K562 (cell line): ENCODE measurements around the gene ZFPM1. TPM values are rescaled to one million over a fixed set of nuclear protein-coding genes. Genes with fewer than 3 reads are reported as not detected.
A peak's percentile ranks its signal among the peaks of the same experiment; 100 is the strongest.

Experiments
- CREM ChIP-seq: IDR thresholded peaks from 2 replicates; pipeline ENCODE4 v1.6.1; 2014; ENCODE audit warnings: antibody characterized with exemption, low read depth
- CXXC5 ChIP-seq: fragments of 250-450 bp; sonication (Bioruptor Pico); IDR thresholded peaks from 2 replicates; pipeline ENCODE4 v1.8.0; 2022; ENCODE audit warnings: inconsistent platforms, mild to moderate bottlenecking, moderate library complexity
- E2F6 ChIP-seq, 2 experiments: IDR thresholded peaks; 2 replicates each; pipeline ENCODE4 v1.6.1; 2011; ENCODE audit warnings: borderline replicate concordance in 1 of 2, control low read depth in 1 of 2, low read depth in 1 of 2, low read length in 1 of 2, mild to moderate bottlenecking in 1 of 2, mixed read lengths in 1 of 2, moderate library complexity in 1 of 2; ENCODE audit not compliant: insufficient read depth in 1 of 2, insufficient read length in 1 of 2, poor library complexity in 1 of 2, severe bottlenecking in 1 of 2; ENCODE audit errors: extremely low read depth in 1 of 2
- FOXP4 ChIP-seq: sonication (generic); formaldehyde crosslinking; IDR thresholded peaks from 2 replicates; pipeline ENCODE4 v1.8.0; 2022; ENCODE audit warnings: mild to moderate bottlenecking, missing genetic modification reagents, borderline replicate concordance
- KDM4B ChIP-seq, 2 experiments: fragments of 450-650 bp in 1 of 2; sonication (generic) in 1 of 2; IDR thresholded peaks; 2 replicates each; pipeline ENCODE4 v1.6.1; 2016 to 2017; ENCODE audit warnings: borderline replicate concordance in 2 of 2, antibody characterized with exemption in 1 of 2, low read depth in 1 of 2, mild to moderate bottlenecking in 1 of 2
- L3MBTL2 ChIP-seq: fragments of 450-650 bp; IDR thresholded peaks from 2 replicates; pipeline ENCODE4 v1.6.1; 2016; ENCODE audit warnings: mild to moderate bottlenecking, moderate library complexity
- NCOR1 ChIP-seq: fragments of 450-650 bp; IDR thresholded peaks from 2 replicates; pipeline ENCODE4 v1.6.1; 2016; ENCODE audit warnings: mild to moderate bottlenecking, moderate library complexity
- POLR2A ChIP-seq: fragments of 450-650 bp; conservative IDR thresholded peaks from 2 replicates; pipeline ENCODE4 v1.6.1; 2016
- POLR2G ChIP-seq: fragments of 200-400 bp; formaldehyde crosslinking; IDR thresholded peaks from 2 replicates; pipeline ENCODE4 v1.6.1; 2017; ENCODE audit warnings: low read depth, mild to moderate bottlenecking, antibody characterized with exemption, low read length, moderate library complexity
- polyA plus RNA-seq, 8 experiments: library from polyadenylated mRNA; depleted of rRNA in 4 of 8; stranded (reverse) in 5 of 8; unstranded in 3 of 8; fragments of >200 nt; fragmentation: Nextera tagmentation in 2 of 8; fragmentation: Illumina TruSeq in 1 of 8; extraction: Ambion mirVana in 2 of 8; extraction: Trizol in 1 of 8; gene quantifications; 2 replicates each; pipeline versions ENCODE4 v1.2.1 to v1.2.3, GENCODE V29; 2011 to 2014; ENCODE audit warnings: inconsistent platforms in 1 of 8, missing spikeins in 1 of 8
- total RNA-seq, 7 experiments: library from RNA; depleted of rRNA in 6 of 7; stranded (reverse); fragments of >200 nt in 6 of 7; fragmentation: Illumina TruSeq in 2 of 7; extraction: Trizol in 2 of 7; gene quantifications; 2 replicates each; pipeline versions ENCODE4 v1.2.1 to v1.2.3, GENCODE V29; 2011 to 2021; ENCODE audit warnings: low replicate concordance in 1 of 7
- TF ChIP-seq, protein P1 (sequence below): sonication (generic); formaldehyde crosslinking; IDR thresholded peaks from 2 replicates; pipeline ENCODE4 v1.8.0; 2022; ENCODE audit warnings: mild to moderate bottlenecking, missing genetic modification reagents
- TF ChIP-seq, protein P2 (sequence below): fragments of 200-800 bp; sonication (Bioruptor generic); IDR thresholded peaks from 2 replicates; pipeline ENCODE4 v1.6.1; 2017; ENCODE audit warnings: missing genetic modification characterization, missing compliant biosample characterization
- TF ChIP-seq, protein P3 (sequence below), 3 experiments: fragments of 200-800 bp in 1 of 3; sonication (Bioruptor generic) in 1 of 3; sonication (generic) in 1 of 3; formaldehyde crosslinking in 1 of 3; IDR thresholded peaks; 2 replicates each; pipeline versions ENCODE4 v1.6.1 to v1.8.0; 2016 to 2022; ENCODE audit warnings: mild to moderate bottlenecking in 2 of 3, missing compliant biosample characterization in 2 of 3, missing genetic modification characterization in 2 of 3, missing genetic modification reagents in 1 of 3
- TF ChIP-seq, protein P4 (sequence below): fragments of 250-450 bp; sonication (Bioruptor Pico); IDR thresholded peaks from 2 replicates; pipeline ENCODE4 v1.5.0; 2021; ENCODE audit warnings: mild to moderate bottlenecking, borderline replicate concordance
- TF ChIP-seq, protein P5 (sequence below): fragments of 250-450 bp; sonication (Bioruptor Pico); IDR thresholded peaks from 2 replicates; pipeline ENCODE4 v1.5.0; 2021

Gene ZFPM1
- total and polyA plus RNA-seq, 9 of the 15 experiments (the other 6 are each of a cell fraction or from before 2014, with no cell fraction given): 0.03 to 35.9 (median 1.4) TPM

- TF ChIP-seq, protein P1, sequence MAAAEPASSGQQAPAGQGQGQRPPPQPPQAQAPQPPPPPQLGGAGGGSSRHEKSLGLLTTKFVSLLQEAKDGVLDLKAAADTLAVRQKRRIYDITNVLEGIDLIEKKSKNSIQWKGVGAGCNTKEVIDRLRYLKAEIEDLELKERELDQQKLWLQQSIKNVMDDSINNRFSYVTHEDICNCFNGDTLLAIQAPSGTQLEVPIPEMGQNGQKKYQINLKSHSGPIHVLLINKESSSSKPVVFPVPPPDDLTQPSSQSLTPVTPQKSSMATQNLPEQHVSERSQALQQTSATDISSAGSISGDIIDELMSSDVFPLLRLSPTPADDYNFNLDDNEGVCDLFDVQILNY (CRISPR knock-in tag): no peak
- TF ChIP-seq CXXC5 (CRISPR knock-in tag): peak; percentile 10; the same call in 1 of the 2 replicates
- TF ChIP-seq L3MBTL2: peak; percentile 65; the same call in 1 of the 2 replicates
- TF ChIP-seq, protein P2, sequence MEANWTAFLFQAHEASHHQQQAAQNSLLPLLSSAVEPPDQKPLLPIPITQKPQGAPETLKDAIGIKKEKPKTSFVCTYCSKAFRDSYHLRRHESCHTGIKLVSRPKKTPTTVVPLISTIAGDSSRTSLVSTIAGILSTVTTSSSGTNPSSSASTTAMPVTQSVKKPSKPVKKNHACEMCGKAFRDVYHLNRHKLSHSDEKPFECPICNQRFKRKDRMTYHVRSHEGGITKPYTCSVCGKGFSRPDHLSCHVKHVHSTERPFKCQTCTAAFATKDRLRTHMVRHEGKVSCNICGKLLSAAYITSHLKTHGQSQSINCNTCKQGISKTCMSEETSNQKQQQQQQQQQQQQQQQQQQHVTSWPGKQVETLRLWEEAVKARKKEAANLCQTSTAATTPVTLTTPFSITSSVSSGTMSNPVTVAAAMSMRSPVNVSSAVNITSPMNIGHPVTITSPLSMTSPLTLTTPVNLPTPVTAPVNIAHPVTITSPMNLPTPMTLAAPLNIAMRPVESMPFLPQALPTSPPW (CRISPR knock-in tag): peak; percentile 27; the same call in 1 of the 2 replicates
- TF ChIP-seq NCOR1: no peak
- TF ChIP-seq POLR2G: peak; percentile 62
- TF ChIP-seq, protein P3, sequence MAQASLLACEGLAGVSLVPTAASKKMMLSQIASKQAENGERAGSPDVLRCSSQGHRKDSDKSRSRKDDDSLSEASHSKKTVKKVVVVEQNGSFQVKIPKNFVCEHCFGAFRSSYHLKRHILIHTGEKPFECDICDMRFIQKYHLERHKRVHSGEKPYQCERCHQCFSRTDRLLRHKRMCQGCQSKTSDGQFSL (CRISPR knock-in tag; IDR thresholded peaks at IDR 0.05): peak; percentile 19; the same call in 1 of the 2 replicates
- TF ChIP-seq, protein P3 (tag; IDR thresholded peaks at IDR 0.05): no peak
- no peak for TF ChIP-seq POLR2A
- no peak for TF ChIP-seq FOXP4 (CRISPR knock-in tag)
- TF ChIP-seq, protein P4, sequence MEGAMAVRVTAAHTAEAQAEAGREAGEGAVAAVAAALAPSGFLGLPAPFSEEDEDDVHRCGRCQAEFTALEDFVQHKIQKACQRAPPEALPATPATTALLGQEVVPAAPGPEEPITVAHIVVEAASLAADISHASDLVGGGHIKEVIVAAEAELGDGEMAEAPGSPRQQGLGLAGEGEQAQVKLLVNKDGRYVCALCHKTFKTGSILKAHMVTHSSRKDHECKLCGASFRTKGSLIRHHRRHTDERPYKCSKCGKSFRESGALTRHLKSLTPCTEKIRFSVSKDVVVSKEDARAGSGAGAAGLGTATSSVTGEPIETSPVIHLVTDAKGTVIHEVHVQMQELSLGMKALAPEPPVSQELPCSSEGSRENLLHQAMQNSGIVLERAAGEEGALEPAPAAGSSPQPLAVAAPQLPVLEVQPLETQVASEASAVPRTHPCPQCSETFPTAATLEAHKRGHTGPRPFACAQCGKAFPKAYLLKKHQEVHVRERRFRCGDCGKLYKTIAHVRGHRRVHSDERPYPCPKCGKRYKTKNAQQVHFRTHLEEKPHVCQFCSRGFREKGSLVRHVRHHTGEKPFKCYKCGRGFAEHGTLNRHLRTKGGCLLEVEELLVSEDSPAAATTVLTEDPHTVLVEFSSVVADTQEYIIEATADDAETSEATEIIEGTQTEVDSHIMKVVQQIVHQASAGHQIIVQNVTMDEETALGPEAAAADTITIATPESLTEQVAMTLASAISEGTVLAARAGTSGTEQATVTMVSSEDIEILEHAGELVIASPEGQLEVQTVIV (CRISPR knock-in tag): no peak
- TF ChIP-seq E2F6 (IDR thresholded peaks at IDR 0.05; ENCODE audit: borderline replicate concordance in 1 of 2, extremely low read depth in 1 of 2, insufficient read depth in 1 of 2, insufficient read length in 1 of 2, low read depth in 1 of 2, low read length in 1 of 2, poor library complexity in 1 of 2, severe bottlenecking in 1 of 2): peak in 1 of 2 experiments; percentile 55
- peak; percentile 20; the same call in 1 of the 2 replicates for TF ChIP-seq CREM
- TF ChIP-seq KDM4B (IDR thresholded peaks at IDR 0.05; ENCODE audit: borderline replicate concordance in 2 of 2, low read depth in 1 of 2): no peak
- TF ChIP-seq, protein P5, sequence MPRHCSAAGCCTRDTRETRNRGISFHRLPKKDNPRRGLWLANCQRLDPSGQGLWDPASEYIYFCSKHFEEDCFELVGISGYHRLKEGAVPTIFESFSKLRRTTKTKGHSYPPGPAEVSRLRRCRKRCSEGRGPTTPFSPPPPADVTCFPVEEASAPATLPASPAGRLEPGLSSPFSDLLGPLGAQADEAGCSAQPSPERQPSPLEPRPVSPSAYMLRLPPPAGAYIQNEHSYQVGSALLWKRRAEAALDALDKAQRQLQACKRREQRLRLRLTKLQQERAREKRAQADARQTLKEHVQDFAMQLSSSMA: no peak
These were observed 35.1 kb downstream of the ZFPM1 start (continued) for GRCh38 chr16:88487920-88488851.
